ENCODE data around the gene FRS3.
A peak's percentile ranks its signal among the peaks of the same experiment; 100 is the strongest.
"Not testable (repeated sequence)": the region's sequence is repeated elsewhere in the genome, so short reads cannot be mapped to it uniquely, and the experiment has no call there.

FRS3 gene

DNA sequence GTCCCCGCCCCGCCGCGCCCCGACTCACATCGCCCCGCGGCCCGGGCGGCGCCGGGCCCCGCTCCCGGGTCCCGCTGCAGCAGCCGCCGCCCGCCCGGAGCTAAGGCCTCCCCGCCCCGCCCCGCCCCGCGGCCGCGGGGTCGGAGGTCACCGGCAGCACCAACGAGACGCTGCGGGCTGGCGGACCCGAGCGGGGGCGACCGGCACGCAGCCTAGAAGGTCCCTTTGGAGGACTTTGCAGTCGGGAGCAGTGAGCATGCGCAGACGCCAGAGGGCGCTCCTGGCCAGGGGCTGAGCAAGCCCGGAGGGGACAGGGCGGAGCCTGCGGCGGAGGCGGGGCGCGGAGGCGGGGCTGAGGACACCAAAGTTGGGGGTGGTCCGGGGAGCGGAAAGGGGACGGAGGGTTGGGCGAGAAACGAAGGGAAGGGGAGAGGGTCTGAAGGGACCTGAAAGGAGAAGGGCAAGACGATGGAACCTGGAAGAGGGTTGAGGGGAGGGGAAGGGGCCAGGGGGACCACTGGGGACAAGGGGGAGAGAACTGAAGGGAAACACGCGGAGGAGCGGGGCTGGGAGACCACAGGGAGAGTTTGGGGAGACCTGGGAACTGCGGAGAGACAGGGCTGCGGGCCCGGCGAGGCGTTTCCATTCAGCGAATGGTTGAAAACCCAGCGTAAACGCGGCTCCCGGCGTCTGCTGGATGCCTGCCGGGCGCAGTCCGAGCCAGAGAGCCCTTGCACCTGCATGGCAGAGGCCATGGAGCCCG is at the start of gene FRS3:
Gene FRS3 (minus strand): TSS at position 113 of the 763 bp plus-strand sequence. CDS start 2,913 bp downstream, outside the sequence.
- peak; percentile 99 for DNase-seq

GRCh38 chr6:41826343-41827022 is 46.8 kb upstream of the FRS3 start:
- DNase-seq: no peak

DNA sequence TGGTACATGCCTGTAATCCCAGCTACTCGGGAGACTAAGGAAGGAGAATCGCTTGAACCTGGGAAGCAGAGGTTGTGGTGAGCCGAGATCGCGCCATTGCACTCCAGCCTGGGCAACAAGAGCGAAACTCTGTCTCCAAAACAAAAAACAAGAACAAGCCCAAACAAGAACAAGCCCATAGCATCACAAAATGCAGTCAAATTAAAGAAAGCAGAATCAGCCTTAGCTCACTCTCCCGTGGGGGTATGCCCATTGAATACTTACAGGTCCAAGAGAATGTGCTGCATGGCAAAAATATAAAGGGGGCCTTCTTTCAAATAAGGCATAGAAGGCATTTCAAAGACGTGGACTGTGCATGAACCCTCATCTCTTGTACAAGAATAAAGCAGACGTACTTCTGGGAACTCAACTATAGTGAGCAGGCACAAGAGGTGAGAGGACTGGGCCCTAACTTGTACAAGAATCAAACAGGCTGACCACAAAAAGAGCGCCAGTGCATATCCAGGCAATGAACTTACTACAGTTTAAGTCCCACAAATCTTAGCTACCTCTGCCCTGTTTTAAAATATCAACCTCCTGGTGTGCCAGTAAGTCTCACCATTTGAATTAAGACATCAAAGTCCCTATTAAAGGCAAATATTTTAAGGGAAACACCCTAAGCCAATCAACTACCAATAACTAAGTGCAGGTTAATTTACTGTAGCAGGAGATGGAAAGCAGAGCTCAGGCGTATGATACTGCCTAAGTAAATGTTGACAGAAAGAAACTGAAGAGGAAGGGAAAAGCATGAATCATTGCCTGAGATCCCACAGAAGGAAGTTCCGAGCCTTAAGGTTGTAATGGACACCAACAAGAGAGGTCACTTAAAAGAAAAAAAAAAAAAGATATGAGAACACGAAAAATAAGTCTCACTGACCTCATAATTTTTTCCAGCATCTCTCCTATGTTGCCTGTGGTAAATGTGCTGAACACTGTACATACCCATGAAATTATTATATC is 45.2 kb upstream of the FRS3 start:
- no peak for DNase-seq

DNA sequence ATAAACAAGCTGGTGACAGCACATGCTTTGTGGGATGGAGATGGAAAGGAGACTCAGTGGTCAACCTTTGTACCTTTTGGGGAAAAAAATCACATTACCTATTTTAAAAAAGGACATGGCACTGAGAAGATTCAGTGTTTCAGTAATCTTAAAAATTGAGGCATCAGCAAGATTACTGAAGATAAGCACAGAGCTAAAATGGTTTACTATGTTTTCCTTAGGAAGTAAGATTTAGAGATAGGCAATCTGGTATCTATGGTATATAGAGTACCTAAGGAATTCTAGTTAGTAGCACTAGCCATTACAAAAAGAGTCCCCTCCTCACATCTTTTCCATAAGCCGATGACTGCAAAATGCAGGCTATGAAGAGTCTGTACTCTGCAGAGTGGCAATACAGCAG is 43.5 kb upstream of the FRS3 start:
- no peak for DNase-seq

DNA sequence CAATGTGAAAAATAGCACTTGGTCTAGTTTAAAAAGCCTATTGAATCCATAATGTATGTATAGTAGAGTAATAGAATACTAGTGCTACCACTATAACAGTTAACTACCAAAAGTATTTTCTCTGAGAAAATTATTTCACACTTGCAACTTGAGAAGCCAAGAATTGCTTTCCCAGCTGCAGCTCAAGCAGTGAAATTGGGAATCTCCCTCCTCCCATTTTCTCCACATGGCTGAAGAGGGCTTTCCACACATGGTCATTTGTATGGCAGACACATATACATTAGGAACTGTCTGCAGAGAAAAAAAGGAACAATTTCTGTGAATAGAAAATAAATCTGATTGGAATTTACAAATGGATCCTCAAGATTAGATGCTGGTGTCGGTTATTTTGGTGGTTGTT is 42.3 kb upstream of the FRS3 start:
- DNase-seq: no peak

GRCh38 chr6:41821266-41821665 is 41.6 kb upstream of the FRS3 start:
- no peak for DNase-seq

DNA sequence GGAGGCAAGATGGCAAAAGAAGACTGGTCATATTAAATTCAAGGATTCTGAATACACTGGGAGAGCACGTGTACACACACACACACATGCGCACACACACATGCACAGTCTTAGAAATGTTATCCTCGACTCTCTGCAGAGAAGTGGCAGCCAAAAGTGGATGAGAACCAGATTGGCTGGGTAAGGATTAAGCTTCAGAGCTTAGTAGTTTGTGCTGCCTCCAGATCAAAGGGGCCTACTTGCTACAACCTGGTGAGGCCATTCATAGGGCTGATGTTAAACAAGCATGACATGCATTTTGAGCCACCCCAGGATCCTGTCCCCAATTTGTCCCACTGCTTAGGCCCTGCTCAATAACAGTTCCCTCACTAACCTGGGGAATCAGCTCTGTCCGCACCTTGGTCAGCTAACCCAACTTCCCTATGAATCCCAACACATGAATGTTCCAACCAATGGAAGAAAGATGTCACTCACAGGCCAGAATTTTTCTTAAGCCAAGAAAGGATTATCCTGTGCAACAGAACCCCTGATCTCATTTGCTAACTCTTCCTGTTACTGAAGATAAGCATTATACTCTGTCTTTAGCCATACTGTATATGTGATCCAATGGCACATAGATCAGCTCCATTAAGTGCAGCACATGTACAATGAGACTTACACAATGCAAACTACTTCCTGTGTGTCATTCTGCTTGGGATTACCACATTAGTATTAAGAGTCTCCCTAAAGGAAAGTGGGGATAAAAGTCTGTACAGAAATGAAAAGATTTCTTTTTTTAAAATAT is 38.8 kb upstream of the FRS3 start:
- no peak for DNase-seq

DNA sequence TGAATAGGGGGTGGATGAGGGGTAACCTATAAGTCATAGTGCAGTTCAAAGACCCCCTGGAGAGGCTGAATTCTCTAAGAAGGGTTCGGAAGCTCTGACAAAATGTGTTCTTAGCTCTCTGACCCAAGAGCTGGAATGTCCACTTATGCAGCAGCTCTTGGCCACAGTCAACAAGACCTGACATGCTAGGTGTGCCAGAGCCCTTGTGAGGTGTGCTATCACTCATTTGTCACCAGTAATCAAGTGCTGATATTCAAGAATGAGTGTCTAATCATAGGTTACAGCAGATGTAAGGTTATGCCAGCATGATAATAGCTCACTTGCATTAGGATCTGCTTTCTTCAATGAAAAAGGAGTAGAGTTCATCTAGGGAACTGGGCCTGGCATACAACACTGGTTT is 35.9 kb upstream of the FRS3 start:
- DNase-seq: no peak

- no peak for DNase-seq
Measured at GRCh38 chr6:41814629-41815028, 34.9 kb upstream of the FRS3 start.

GRCh38 chr6:41813956-41814355 is 34.3 kb upstream of the FRS3 start:
- DNase-seq: no peak

DNA sequence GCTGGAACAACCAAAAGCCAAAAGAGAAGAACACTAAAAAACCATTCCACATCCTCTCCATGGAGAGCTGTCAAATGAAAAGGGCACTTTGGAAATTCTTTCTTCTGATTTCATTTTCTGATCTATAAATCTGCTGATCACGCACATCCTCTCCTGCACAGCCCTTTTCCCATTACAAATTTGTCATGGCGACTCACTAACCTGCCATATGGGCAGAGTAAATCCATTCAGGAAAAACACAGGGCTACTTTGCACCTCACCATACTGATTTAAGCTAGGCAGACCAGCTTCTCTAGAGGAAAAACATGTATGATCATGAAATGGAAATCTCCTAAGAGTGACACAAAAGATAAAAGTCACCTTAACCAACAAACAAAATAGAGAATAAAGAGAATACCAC is 33.8 kb upstream of the FRS3 start:
- DNase-seq: no peak

DNA sequence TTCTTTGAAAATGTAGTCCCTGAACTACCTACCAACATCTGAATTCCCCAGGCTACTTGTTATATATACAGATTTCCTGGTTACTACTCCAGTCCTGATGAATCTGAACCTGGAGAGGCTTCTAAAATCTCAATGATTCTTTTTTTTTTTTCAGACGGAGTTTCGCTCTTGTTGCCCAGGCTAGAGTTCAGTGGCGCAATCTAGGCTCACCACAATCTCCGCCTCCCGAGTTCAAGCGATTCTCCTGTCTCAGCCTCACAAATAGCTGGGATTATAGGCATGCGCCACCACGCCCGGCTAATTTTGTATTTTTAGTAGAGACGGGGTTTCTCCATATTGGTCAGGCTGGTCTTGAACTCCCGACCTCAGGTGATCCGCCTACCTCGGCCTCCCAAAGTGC is 32.2 kb upstream of the FRS3 start:
- not testable (repeated sequence) for DNase-seq

GRCh38 chr6:41811095-41811494 is 31.4 kb upstream of the FRS3 start:
- DNase-seq: no peak

GRCh38 chr6:41805830-41806774 is 26.4 kb upstream of the FRS3 start:
- no peak for DNase-seq

DNA sequence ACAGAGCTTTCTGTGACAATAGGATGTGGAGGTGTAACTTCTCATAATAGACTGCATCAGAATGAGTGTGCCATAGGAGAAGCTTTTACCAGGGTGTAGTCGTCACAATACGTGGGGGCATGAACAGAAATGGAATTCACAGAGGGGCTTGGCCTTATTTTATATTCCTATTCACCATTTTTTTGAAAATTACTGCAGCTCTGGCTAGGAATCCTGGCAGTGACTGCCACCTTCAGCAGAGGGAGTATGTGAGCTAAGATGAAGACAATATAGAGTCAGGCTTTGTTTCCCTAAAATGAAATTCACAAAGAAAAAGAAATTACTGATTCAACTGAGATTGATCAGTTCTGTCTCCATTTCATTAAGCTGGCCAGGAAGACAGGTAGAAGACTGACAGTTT is 21.7 kb upstream of the FRS3 start:
- no peak for DNase-seq

DNA sequence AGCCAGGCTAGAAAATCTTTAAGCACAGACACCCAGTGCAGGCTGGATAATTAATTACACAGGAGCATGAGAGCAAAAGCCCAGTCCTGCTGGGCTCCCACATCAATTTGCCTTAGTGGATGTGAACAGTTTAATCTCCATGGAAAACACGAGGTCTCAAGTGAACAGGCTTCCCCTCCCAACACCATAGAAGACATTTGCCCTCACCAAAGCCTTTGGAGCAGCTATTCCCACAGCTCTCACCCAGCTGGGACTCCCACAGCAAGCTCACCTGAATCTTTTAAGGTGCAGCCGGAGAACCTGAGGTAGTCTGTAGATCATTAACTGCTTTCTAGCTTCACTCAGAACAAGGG is 19.8 kb upstream of the FRS3 start:
- DNase-seq: no peak

- DNase-seq: no peak
Measured at GRCh38 chr6:41798901-41799558, 19.3 kb upstream of the FRS3 start.

DNA sequence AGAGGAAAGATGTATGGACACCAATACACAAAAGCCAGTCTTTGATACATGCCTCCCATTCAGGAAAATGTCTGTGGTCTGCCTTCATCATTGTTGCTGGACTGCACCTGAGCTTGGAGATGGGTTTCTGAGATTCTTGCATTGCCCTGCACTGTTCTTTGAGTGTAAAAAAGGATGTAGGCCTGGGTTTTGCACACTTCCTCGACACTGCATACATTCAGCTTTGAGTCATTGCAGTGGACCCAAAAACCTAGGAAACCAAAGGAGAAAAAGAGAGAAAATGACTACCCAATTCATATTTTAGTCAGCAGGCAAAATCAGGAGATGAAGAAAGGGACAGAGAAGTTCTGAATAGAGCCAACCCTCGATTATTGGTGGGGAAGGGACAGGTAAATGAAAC is 16.8 kb upstream of the FRS3 start:
- DNase-seq: no peak

DNA sequence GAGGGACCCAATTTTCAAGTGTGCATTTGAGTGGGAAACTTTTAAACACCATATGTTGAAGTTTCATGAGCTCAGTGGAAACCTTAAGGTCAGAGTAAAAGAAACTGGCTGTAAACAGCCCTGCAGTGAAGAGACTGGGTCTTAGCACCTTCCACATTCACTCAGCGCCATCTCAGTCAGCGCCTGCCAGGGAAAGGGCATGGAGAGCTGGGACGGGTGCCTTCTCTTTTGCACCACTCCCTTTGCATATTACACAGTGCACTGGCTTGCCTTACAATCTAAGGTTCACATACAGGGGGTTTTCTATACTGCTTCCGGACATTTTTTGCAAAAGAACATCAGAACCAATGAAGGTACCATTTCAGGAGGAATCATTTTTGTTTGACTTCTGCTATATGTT is 12.3 kb upstream of the FRS3 start:
- no peak for DNase-seq

DNA sequence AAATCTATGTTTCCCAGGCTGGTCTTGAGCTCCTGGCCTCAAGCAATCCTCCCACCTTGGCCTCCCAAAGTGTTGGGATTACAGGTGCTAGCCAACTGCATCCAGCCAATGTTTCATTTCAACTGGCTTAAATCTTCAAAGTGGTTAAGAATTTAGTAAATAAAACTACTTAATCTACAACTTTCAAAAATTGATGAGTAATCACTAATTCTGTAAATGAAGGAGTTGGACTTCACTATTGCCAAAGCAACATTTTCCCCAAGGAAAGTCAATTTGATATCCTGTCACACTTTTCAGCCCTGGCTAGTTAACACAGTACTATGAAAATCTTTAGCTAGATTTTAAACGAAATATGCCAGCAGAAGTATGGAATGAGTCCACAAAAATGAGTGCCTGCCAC is 11.6 kb upstream of the FRS3 start:
- no peak for DNase-seq

GRCh38 chr6:41790045-41790444 is 10.3 kb upstream of the FRS3 start:
- no peak for DNase-seq
